ENCODE data around the gene SGMS1.

Gene SGMS1

DNA sequence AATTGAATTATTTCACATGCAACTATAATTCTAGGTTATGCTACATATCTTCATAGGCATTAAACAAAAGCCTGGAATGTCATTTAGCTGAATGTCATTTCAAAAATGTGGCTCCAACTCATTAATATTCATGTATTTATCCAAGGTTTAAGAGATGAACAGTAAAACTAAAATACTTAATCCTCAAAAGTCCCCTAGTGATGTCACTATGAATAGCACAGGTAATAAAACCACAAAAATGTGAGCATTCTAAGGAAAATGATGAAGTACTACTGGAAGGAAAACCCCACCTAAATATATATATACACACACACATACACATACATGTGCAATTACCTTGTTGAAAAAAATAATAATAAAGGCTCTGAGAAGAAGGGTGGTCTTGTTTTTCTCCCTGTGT lies 218.0 kb downstream of the SGMS1 start:
- no peak for TF ChIP-seq CTCF (IDR thresholded peaks at IDR 0.05; ENCODE audit: extremely low read depth, insufficient read depth, missing control alignments)
- DNase-seq (ENCODE audit: low spot score), result no peak
- in situ Hi-C loops (cut with MboI; ENCODE audit: low pct_unique_long_range_greater_than_20kb, low sequenced_read_pairs, unreplicated experiment), result no loop called here

GRCh38 chr10:50404021-50404773 lies 219.6 kb downstream of the SGMS1 start:
- in situ Hi-C loops (cut with MboI; ENCODE audit: low pct_unique_long_range_greater_than_20kb, low sequenced_read_pairs, unreplicated experiment), result no loop called here
- no peak for DNase-seq (ENCODE audit: low spot score)
- no peak for TF ChIP-seq CTCF (IDR thresholded peaks at IDR 0.05; ENCODE audit: extremely low read depth, insufficient read depth, missing control alignments)

DNA sequence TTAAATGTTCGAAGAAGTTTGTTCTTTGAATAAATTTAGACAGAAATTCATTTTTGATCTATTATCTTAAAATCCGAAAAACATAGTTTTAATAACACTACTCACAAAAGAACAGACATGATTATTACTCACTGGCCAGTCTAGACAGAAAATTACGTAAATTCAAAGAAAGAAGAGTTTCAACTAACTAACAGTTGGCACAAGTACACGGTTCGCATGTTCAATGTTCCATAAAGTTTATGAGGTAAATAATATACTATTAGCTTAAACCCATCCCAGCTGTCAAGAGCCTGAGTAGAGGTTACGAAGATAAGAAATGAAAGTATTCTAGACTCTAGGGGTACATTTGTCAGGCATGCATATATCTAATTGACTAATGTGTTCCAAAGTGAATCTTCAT lies 220.7 kb downstream of the SGMS1 start:
- in situ Hi-C loops (cut with MboI; ENCODE audit: low pct_unique_long_range_greater_than_20kb, low sequenced_read_pairs, unreplicated experiment), result no loop called here
- TF ChIP-seq CTCF (IDR thresholded peaks at IDR 0.05; ENCODE audit: extremely low read depth, insufficient read depth, missing control alignments), result no peak
- DNase-seq (ENCODE audit: low spot score), result no peak

DNA sequence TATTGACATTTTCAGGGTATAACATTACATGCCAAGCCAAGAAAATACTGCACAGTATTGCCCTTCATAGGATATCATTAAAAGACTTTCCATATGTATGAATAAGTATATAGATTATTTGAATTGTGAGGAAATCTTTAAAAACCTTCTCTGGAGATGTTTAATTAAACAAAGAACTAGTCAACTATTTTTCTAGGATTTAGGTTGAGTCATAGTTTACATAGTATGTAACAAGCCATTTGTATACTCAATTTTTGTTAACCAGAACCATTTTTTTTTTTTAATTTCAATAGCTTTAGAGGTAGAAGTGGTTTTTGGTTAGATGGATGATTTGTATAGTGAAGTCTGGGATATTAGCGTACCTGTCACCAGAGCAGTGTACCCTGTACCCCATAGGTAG lies 221.3 kb downstream of the SGMS1 start:
- in situ Hi-C loops (cut with MboI; ENCODE audit: low pct_unique_long_range_greater_than_20kb, low sequenced_read_pairs, unreplicated experiment), result no loop called here
- TF ChIP-seq CTCF (IDR thresholded peaks at IDR 0.05; ENCODE audit: extremely low read depth, insufficient read depth, missing control alignments), result no peak
- no peak for DNase-seq (ENCODE audit: low spot score)

GRCh38 chr10:50400694-50401093 lies 223.1 kb downstream of the SGMS1 start:
- in situ Hi-C loops (cut with MboI; ENCODE audit: low pct_unique_long_range_greater_than_20kb, low sequenced_read_pairs, unreplicated experiment), result no loop called here
- no peak for TF ChIP-seq CTCF (IDR thresholded peaks at IDR 0.05; ENCODE audit: extremely low read depth, insufficient read depth, missing control alignments)
- no peak for DNase-seq (ENCODE audit: low spot score)

GRCh38 chr10:50398823-50399222 lies 224.9 kb downstream of the SGMS1 start:
- DNase-seq (ENCODE audit: low spot score), result no peak
- TF ChIP-seq CTCF (IDR thresholded peaks at IDR 0.05; ENCODE audit: extremely low read depth, insufficient read depth, missing control alignments), result no peak
- in situ Hi-C loops (cut with MboI; ENCODE audit: low pct_unique_long_range_greater_than_20kb, low sequenced_read_pairs, unreplicated experiment), result no loop called here

Measured in GM13977 (cell line).